ENCODE data around the gene LARGE1.

DNA sequence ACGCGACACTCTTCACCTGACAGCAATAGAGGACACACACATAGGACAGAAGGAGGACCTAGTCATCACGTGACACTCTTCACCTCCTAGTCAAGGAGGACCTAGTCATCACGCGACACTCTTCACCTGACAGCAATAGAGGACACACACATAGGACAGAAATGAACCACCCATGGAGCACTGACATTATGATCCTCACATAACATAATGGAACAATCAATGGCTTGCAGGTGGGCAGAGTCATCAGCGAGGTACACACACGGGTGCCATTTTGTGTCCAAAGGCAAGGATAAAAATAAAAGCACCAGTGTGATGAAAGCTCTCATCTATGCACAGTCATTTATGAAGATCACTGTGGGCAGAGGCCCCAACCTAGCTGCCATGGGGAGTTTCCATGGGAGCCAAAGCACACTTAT is 354.7 kb downstream of the LARGE1 start:
- TF ChIP-seq, protein P1, sequence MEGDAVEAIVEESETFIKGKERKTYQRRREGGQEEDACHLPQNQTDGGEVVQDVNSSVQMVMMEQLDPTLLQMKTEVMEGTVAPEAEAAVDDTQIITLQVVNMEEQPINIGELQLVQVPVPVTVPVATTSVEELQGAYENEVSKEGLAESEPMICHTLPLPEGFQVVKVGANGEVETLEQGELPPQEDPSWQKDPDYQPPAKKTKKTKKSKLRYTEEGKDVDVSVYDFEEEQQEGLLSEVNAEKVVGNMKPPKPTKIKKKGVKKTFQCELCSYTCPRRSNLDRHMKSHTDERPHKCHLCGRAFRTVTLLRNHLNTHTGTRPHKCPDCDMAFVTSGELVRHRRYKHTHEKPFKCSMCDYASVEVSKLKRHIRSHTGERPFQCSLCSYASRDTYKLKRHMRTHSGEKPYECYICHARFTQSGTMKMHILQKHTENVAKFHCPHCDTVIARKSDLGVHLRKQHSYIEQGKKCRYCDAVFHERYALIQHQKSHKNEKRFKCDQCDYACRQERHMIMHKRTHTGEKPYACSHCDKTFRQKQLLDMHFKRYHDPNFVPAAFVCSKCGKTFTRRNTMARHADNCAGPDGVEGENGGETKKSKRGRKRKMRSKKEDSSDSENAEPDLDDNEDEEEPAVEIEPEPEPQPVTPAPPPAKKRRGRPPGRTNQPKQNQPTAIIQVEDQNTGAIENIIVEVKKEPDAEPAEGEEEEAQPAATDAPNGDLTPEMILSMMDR (IDR thresholded peaks at IDR 0.05; ENCODE audit: insufficient read depth, low read length), result no peak
- no peak for TF ChIP-seq POLR2AphosphoS5 (IDR thresholded peaks at IDR 0.05; ENCODE audit: low read depth)
